GM12878 (cell line): ENCODE measurements around the gene SUPT7L. TPM values are rescaled to one million over a fixed set of nuclear protein-coding genes. Genes with fewer than 3 reads are reported as not detected.

ENCODE experiments used
- BHLHE40 ChIP-seq, 2 experiments: fragments of 450-650 bp in 1 of 2; IDR thresholded peaks; 2 replicates each; pipeline ENCODE4 v1.6.1; 2011 to 2017; ENCODE audit warnings: low read depth in 2 of 2, borderline replicate concordance in 1 of 2, improper control_type of control experiment in 1 of 2, low read length in 1 of 2, mild to moderate bottlenecking in 1 of 2
- CBX5 ChIP-seq: sonication (generic); IDR thresholded peaks from 2 replicates; pipeline ENCODE4 v1.6.1; 2016; ENCODE audit warnings: low read depth, moderate library complexity, mild to moderate bottlenecking, inconsistent platforms
- CREB1 ChIP-seq: IDR thresholded peaks from 2 replicates; pipeline ENCODE4 v1.6.1; 2012; ENCODE audit warnings: low read depth, mild to moderate bottlenecking, inconsistent platforms
- E4F1 ChIP-seq: fragments of 450-650 bp; IDR thresholded peaks from 2 replicates; pipeline ENCODE4 v1.6.1; 2018; ENCODE audit warnings: borderline replicate concordance, mild to moderate bottlenecking; ENCODE audit not compliant: partially characterized antibody
- FOXM1 ChIP-seq: IDR thresholded peaks from 2 replicates; pipeline ENCODE4 v1.6.1; 2012; ENCODE audit warnings: low read depth, mild to moderate bottlenecking, inconsistent platforms, low read length, moderate library complexity
- HCFC1 ChIP-seq: fragments of 150-350 bp; IDR thresholded peaks from 2 replicates; pipeline ENCODE4 v1.6.1; 2014; ENCODE audit warnings: low read length
- HDGF ChIP-seq: fragments of 450-650 bp; IDR thresholded peaks from 2 replicates; pipeline ENCODE4 v1.6.1; 2016; ENCODE audit warnings: antibody characterized with exemption
- JUND ChIP-seq: IDR thresholded peaks from 2 replicates; pipeline ENCODE4 v1.6.1; 2012; ENCODE audit warnings: low read depth, mild to moderate bottlenecking, low read length, improper control_type of control experiment, moderate library complexity
- NR2F1 ChIP-seq: fragments of 450-650 bp; conservative IDR thresholded peaks from 2 replicates; pipeline ENCODE4 v1.6.1; 2017; ENCODE audit warnings: mild to moderate bottlenecking
- NRF1 ChIP-seq: conservative IDR thresholded peaks from 2 replicates; pipeline ENCODE4 v1.6.1; 2011; ENCODE audit warnings: mild to moderate bottlenecking, low read depth, low read length, improper control_type of control experiment
- PBX3 ChIP-seq: IDR thresholded peaks from 2 replicates; pipeline ENCODE4 v1.6.1; 2011; ENCODE audit warnings: mild to moderate bottlenecking, low read depth, low read length, moderate library complexity; ENCODE audit not compliant: insufficient replicate concordance
- SRF ChIP-seq, 2 experiments: IDR thresholded peaks; 2 replicates each; pipeline ENCODE4 v1.6.1; 2011; ENCODE audit warnings: low read depth in 2 of 2, low read length in 2 of 2, mild to moderate bottlenecking in 1 of 2, moderate library complexity in 1 of 2
- polyA plus RNA-seq, 11 experiments: library from polyadenylated mRNA; depleted of rRNA in 4 of 11; unstranded in 6 of 11; stranded (reverse) in 5 of 11; fragments of >200 nt; fragmentation: Nextera tagmentation in 4 of 11; fragmentation: Illumina TruSeq in 1 of 11; extraction: Ambion mirVana in 4 of 11; extraction: Trizol in 1 of 11; gene quantifications; 1 replicate in 1 of 11; 2 replicates in 10 of 11; pipeline versions ENCODE4 v1.2.1 to v1.2.3, GENCODE V29; 2011 to 2016; ENCODE audit warnings: inconsistent platforms in 2 of 11, missing spikeins in 2 of 11, low read depth in 1 of 11
- total RNA-seq, 4 experiments: library from RNA; depleted of rRNA in 3 of 4; stranded (reverse); fragments of >200 nt in 3 of 4; fragmentation: Illumina TruSeq in 1 of 4; extraction: Trizol in 1 of 4; gene quantifications; 2 replicates each; pipeline versions ENCODE4 v1.2.1 to v1.2.3, GENCODE V29; 2013 to 2021
- TF ChIP-seq, protein P1 (sequence below): IDR thresholded peaks from 2 replicates; pipeline ENCODE4 v1.6.1; 2011; ENCODE audit warnings: low read depth, mild to moderate bottlenecking, low read length, moderate library complexity, borderline replicate concordance; ENCODE audit errors: extremely low read depth
- TF ChIP-seq, protein P2 (sequence below): fragments of 450-650 bp; IDR thresholded peaks from 2 replicates; pipeline ENCODE4 v1.6.1; 2017; ENCODE audit warnings: mild to moderate bottlenecking
- TF ChIP-seq, protein P3 (sequence below): fragments of 450-650 bp; IDR thresholded peaks from 2 replicates; pipeline ENCODE4 v1.6.1; 2017; ENCODE audit warnings: mild to moderate bottlenecking, moderate library complexity
- TF ChIP-seq, protein P4 (sequence below): fragments of 450-650 bp; IDR thresholded peaks from 2 replicates; pipeline ENCODE4 v1.6.1; 2017; ENCODE audit warnings: mild to moderate bottlenecking, low read depth, inconsistent platforms; ENCODE audit not compliant: poor library complexity, severe bottlenecking

Gene SUPT7L
- total and polyA plus RNA-seq, 10 of the 15 experiments (the other 5 are each of a cell fraction or from before 2014, with no cell fraction given): 10.2 to 43.7 (median 21.3) TPM

GRCh38 chr2:27683390-27684071 lies 20.1 kb upstream of the SUPT7L start (continued):
- TF ChIP-seq NR2F1 (no peak), E4F1 (no peak), PBX3 (no peak), BHLHE40 (IDR thresholded peaks at IDR 0.05; ENCODE audit: borderline replicate concordance in 1 of 2, low read depth in 2 of 2, low read length in 1 of 2) (0 out of 4 replicates have a peak, but pooled peaks of 1 of the 2 experiments have one; percentile 22), CBX5 (no peak), HDGF (peak; percentile 56; the same call in 1 of the 2 replicates), NRF1 (no peak), JUND (no peak), HCFC1 (peak; percentile 20; the same call in 1 of the 2 replicates), SRF (IDR thresholded peaks at IDR 0.05; ENCODE audit: low read depth in 2 of 2, low read length in 2 of 2) (no peak), FOXM1 (peak; percentile 56; the same call in 1 of the 2 replicates), CREB1 (0 out of 2 replicates have a peak, but pooled peaks have one; percentile 22)
- TF ChIP-seq, protein P1, sequence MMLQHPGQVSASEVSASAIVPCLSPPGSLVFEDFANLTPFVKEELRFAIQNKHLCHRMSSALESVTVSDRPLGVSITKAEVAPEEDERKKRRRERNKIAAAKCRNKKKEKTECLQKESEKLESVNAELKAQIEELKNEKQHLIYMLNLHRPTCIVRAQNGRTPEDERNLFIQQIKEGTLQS: peak; percentile 59; the same call in 1 of the 2 replicates
- TF ChIP-seq, protein P2, sequence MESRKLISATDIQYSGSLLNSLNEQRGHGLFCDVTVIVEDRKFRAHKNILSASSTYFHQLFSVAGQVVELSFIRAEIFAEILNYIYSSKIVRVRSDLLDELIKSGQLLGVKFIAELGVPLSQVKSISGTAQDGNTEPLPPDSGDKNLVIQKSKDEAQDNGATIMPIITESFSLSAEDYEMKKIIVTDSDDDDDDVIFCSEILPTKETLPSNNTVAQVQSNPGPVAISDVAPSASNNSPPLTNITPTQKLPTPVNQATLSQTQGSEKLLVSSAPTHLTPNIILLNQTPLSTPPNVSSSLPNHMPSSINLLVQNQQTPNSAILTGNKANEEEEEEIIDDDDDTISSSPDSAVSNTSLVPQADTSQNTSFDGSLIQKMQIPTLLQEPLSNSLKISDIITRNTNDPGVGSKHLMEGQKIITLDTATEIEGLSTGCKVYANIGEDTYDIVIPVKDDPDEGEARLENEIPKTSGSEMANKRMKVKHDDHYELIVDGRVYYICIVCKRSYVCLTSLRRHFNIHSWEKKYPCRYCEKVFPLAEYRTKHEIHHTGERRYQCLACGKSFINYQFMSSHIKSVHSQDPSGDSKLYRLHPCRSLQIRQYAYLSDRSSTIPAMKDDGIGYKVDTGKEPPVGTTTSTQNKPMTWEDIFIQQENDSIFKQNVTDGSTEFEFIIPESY: no peak
- TF ChIP-seq, protein P3, sequence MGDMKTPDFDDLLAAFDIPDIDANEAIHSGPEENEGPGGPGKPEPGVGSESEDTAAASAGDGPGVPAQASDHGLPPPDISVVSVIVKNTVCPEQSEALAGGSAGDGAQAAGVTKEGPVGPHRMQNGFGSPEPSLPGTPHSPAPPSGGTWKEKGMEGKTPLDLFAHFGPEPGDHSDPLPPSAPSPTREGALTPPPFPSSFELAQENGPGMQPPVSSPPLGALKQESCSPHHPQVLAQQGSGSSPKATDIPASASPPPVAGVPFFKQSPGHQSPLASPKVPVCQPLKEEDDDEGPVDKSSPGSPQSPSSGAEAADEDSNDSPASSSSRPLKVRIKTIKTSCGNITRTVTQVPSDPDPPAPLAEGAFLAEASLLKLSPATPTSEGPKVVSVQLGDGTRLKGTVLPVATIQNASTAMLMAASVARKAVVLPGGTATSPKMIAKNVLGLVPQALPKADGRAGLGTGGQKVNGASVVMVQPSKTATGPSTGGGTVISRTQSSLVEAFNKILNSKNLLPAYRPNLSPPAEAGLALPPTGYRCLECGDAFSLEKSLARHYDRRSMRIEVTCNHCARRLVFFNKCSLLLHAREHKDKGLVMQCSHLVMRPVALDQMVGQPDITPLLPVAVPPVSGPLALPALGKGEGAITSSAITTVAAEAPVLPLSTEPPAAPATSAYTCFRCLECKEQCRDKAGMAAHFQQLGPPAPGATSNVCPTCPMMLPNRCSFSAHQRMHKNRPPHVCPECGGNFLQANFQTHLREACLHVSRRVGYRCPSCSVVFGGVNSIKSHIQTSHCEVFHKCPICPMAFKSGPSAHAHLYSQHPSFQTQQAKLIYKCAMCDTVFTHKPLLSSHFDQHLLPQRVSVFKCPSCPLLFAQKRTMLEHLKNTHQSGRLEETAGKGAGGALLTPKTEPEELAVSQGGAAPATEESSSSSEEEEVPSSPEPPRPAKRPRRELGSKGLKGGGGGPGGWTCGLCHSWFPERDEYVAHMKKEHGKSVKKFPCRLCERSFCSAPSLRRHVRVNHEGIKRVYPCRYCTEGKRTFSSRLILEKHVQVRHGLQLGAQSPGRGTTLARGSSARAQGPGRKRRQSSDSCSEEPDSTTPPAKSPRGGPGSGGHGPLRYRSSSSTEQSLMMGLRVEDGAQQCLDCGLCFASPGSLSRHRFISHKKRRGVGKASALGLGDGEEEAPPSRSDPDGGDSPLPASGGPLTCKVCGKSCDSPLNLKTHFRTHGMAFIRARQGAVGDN: no peak
- TF ChIP-seq, protein P4, sequence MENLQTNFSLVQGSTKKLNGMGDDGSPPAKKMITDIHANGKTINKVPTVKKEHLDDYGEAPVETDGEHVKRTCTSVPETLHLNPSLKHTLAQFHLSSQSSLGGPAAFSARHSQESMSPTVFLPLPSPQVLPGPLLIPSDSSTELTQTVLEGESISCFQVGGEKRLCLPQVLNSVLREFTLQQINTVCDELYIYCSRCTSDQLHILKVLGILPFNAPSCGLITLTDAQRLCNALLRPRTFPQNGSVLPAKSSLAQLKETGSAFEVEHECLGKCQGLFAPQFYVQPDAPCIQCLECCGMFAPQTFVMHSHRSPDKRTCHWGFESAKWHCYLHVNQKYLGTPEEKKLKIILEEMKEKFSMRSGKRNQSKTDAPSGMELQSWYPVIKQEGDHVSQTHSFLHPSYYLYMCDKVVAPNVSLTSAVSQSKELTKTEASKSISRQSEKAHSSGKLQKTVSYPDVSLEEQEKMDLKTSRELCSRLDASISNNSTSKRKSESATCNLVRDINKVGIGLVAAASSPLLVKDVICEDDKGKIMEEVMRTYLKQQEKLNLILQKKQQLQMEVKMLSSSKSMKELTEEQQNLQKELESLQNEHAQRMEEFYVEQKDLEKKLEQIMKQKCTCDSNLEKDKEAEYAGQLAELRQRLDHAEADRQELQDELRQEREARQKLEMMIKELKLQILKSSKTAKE: peak; percentile 32
